ENCODE data around the gene NSG1. TPM values are rescaled to one million over a fixed set of nuclear protein-coding genes. Genes with fewer than 3 reads are reported as not detected.

NSG1 gene
- total and polyA plus RNA-seq, 2 experiments from 2014 or later = 30.2 to 70.1 TPM

DNA sequence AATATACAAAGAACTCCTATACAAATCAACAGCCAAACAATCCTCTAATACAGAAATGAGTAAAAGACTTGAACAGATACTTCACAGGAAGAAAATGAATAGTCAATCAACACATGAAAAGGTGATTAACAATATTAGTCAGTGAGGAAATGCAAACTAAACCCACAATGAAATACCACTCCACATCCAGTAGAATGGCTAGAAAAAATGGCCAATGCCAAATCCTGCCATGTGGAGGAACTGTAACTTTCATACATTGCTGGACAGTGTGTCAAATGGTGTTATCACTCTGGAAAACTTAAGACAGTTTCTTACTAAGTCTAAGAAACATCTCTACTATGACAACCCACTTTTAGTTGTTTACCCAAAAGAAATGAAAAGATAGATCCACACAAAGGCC, 59.5 kb downstream of the NSG1 start:
- no peaks in the 10 kb centered on the region for H3K36me3 ChIP-seq (replicated peaks; ENCODE audit: insufficient read depth, low read depth)
- H3K4me3 ChIP-seq = no peak overlapping the region
- H3K9me3 ChIP-seq (ENCODE audit: low read depth) = no peaks in the 10 kb centered on the region
- no peak overlapping the region for H2AFZ ChIP-seq
- no peak for DNase-seq (ENCODE audit: low spot score)
- H4K20me1 ChIP-seq (ENCODE audit: insufficient read depth, poor library complexity, severe bottlenecking) = no peaks in the 10 kb centered on the region
- H3K4me2 ChIP-seq = no peak overlapping the region
- H3K4me1 ChIP-seq (ENCODE audit: insufficient read depth) = peaks cover 6% of the 10 kb centered on the region
- no peaks in the 10 kb centered on the region for H3K79me2 ChIP-seq
- no peak overlapping the region for H3K27ac ChIP-seq
- H3K27me3 ChIP-seq = no peaks in the 10 kb centered on the region
- TF ChIP-seq, protein P1, sequence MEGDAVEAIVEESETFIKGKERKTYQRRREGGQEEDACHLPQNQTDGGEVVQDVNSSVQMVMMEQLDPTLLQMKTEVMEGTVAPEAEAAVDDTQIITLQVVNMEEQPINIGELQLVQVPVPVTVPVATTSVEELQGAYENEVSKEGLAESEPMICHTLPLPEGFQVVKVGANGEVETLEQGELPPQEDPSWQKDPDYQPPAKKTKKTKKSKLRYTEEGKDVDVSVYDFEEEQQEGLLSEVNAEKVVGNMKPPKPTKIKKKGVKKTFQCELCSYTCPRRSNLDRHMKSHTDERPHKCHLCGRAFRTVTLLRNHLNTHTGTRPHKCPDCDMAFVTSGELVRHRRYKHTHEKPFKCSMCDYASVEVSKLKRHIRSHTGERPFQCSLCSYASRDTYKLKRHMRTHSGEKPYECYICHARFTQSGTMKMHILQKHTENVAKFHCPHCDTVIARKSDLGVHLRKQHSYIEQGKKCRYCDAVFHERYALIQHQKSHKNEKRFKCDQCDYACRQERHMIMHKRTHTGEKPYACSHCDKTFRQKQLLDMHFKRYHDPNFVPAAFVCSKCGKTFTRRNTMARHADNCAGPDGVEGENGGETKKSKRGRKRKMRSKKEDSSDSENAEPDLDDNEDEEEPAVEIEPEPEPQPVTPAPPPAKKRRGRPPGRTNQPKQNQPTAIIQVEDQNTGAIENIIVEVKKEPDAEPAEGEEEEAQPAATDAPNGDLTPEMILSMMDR (IDR thresholded peaks at IDR 0.05; ENCODE audit: poor library complexity) = no peak
- no peak for TF ChIP-seq EZH2 (IDR thresholded peaks at IDR 0.05; ENCODE audit: borderline replicate concordance)
- no peak for TF ChIP-seq EZH2phosphoT487 (IDR thresholded peaks at IDR 0.05; ENCODE audit: low read depth, severe bottlenecking, unreplicated experiment)
- H3K9me2 ChIP-seq (replicated peaks; ENCODE audit: insufficient read depth) = no peaks in the 10 kb centered on the region

- H3K36me3 ChIP-seq (replicated peaks; ENCODE audit: insufficient read depth, low read depth) = no peaks in the 10 kb centered on the region
- 80% methylated on average over 5 of the region's 5 CpGs for WGBS (ENCODE audit: low lambda C conversion rate, missing lambda C conversion rate)
Measured at GRCh38 chr4:4455210-4455865, 68.4 kb downstream of the NSG1 start.

GRCh38 chr4:4456351-4456750, 69.4 kb downstream of the NSG1 start:
- Histone ChIP-seq H2AFZ (no peak overlapping the region), H3K36me3 (replicated peaks; ENCODE audit: insufficient read depth, low read depth) (no peaks in the 10 kb centered on the region), H3K79me2 (no peaks in the 10 kb centered on the region), H3K9me2 (replicated peaks; ENCODE audit: insufficient read depth) (no peaks in the 10 kb centered on the region), H4K20me1 (ENCODE audit: insufficient read depth, poor library complexity, severe bottlenecking) (no peaks in the 10 kb centered on the region), H3K27me3 (no peaks in the 10 kb centered on the region), H3K4me1 (ENCODE audit: insufficient read depth) (no peaks in the 10 kb centered on the region), H3K4me3 (no peak overlapping the region), H3K9me3 (ENCODE audit: low read depth) (no peaks in the 10 kb centered on the region), H3K27ac (no peak overlapping the region), H3K4me2 (no peak overlapping the region)
- WGBS (ENCODE audit: low lambda C conversion rate, missing lambda C conversion rate) = 90% methylated on average over 7 of the region's 7 CpGs
- TF ChIP-seq, protein P1 (IDR thresholded peaks at IDR 0.05; ENCODE audit: poor library complexity) = no peak
- TF ChIP-seq EZH2 (IDR thresholded peaks at IDR 0.05; ENCODE audit: borderline replicate concordance) (no peak), EZH2phosphoT487 (IDR thresholded peaks at IDR 0.05; ENCODE audit: low read depth, severe bottlenecking, unreplicated experiment) (no peak)
- no peak for DNase-seq (ENCODE audit: low spot score)

More at GRCh38 chr4:4455210-4455865, 68.4 kb downstream of the NSG1 start:
- H4K20me1 ChIP-seq (ENCODE audit: insufficient read depth, poor library complexity, severe bottlenecking) = no peaks in the 10 kb centered on the region
- no peak overlapping the region for H3K27ac ChIP-seq
- TF ChIP-seq, protein P1 (IDR thresholded peaks at IDR 0.05; ENCODE audit: poor library complexity) = no peak
- TF ChIP-seq EZH2phosphoT487 (IDR thresholded peaks at IDR 0.05; ENCODE audit: low read depth, severe bottlenecking, unreplicated experiment) = no peak
- TF ChIP-seq EZH2 (IDR thresholded peaks at IDR 0.05; ENCODE audit: borderline replicate concordance) = no peak
- H3K4me3 ChIP-seq = no peak overlapping the region
- no peaks in the 10 kb centered on the region for H3K27me3 ChIP-seq
- no peak overlapping the region for H3K4me2 ChIP-seq
- H2AFZ ChIP-seq = no peak overlapping the region
- no peak for DNase-seq (ENCODE audit: low spot score)
- H3K4me1 ChIP-seq (ENCODE audit: insufficient read depth) = no peaks in the 10 kb centered on the region
- no peaks in the 10 kb centered on the region for H3K9me2 ChIP-seq (replicated peaks; ENCODE audit: insufficient read depth)
- H3K79me2 ChIP-seq = no peaks in the 10 kb centered on the region
- H3K9me3 ChIP-seq (ENCODE audit: low read depth) = no peaks in the 10 kb centered on the region
